GM12872 (cell line): ENCODE data around the gene REN.

Experiments used
- TF ChIP-seq, protein P1 (sequence below): IDR thresholded peaks from 3 replicates; pipeline ENCODE4 v1.5.1; 2011; ENCODE audit warnings: low read depth, mild to moderate bottlenecking, low read length, moderate library complexity; ENCODE audit not compliant: insufficient read depth

Gene REN

DNA sequence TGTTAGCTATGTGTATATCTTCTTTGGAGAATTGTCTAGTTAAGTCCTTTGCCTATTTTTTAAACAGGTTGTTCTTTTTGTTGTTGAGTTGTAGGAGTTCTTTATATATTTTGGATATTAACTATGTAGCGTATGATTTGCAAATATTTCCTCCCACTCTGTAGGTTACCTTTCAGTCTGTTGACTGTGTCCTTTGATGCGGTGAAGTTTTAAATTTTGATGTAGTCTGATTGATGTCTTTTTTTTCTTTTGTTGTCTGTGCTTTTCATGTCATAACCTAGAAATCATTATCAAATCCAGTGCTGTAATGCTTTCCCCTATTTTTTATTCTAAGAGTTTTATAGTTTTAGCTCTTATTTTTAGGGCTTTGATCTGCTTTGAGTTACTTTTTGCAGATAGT is 38.8 kb upstream of the REN start:
- TF ChIP-seq, protein P1, sequence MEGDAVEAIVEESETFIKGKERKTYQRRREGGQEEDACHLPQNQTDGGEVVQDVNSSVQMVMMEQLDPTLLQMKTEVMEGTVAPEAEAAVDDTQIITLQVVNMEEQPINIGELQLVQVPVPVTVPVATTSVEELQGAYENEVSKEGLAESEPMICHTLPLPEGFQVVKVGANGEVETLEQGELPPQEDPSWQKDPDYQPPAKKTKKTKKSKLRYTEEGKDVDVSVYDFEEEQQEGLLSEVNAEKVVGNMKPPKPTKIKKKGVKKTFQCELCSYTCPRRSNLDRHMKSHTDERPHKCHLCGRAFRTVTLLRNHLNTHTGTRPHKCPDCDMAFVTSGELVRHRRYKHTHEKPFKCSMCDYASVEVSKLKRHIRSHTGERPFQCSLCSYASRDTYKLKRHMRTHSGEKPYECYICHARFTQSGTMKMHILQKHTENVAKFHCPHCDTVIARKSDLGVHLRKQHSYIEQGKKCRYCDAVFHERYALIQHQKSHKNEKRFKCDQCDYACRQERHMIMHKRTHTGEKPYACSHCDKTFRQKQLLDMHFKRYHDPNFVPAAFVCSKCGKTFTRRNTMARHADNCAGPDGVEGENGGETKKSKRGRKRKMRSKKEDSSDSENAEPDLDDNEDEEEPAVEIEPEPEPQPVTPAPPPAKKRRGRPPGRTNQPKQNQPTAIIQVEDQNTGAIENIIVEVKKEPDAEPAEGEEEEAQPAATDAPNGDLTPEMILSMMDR = no peak

DNA sequence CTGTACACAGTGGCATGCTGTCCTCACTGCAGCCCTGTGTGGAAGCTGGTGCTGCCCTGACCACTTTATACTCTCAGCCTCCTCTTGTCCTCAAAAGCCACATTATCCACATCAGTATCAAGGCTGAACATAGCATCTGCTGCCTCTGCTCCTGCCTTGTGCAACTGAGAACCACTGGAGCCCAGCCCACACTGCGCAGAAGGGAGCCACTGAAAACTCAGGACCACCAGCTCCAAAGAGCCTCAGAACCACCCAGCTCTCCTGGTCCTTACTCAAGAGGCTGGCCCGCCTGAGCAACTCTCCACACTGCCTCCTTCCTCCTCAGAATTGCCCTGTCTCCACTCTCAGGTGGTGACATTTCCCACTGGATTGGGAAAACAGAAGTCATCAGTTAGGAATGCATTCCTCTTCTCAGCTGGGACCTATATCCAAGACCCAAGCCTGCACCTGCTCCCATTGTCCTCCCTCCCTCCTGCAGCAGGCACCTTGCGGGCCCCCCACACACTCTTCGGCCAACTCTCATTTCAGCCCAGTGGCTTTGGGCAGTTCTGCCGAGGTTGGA is 37.1 kb upstream of the REN start:
- TF ChIP-seq, protein P1 = no peak

DNA sequence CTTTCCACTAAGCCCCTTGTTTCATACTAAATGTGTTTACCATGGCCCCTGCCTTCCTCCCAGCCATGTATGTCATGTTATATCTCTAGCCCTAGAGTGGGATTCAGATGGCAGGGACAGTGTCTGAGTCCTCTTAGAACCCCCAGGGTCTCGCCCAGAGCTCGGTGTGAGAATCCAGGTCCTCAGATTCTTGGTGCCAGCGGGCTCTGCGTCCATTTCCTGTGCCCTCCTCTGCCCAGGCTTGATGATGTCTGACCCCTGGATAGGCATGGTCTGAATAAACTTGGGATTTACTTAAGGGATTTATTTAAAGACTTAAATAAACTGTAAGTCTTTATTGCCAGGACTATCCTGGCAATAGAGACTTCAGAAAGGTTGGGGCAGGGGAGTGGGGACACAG is 36.3 kb upstream of the REN start:
- TF ChIP-seq, protein P1 = no peak

DNA sequence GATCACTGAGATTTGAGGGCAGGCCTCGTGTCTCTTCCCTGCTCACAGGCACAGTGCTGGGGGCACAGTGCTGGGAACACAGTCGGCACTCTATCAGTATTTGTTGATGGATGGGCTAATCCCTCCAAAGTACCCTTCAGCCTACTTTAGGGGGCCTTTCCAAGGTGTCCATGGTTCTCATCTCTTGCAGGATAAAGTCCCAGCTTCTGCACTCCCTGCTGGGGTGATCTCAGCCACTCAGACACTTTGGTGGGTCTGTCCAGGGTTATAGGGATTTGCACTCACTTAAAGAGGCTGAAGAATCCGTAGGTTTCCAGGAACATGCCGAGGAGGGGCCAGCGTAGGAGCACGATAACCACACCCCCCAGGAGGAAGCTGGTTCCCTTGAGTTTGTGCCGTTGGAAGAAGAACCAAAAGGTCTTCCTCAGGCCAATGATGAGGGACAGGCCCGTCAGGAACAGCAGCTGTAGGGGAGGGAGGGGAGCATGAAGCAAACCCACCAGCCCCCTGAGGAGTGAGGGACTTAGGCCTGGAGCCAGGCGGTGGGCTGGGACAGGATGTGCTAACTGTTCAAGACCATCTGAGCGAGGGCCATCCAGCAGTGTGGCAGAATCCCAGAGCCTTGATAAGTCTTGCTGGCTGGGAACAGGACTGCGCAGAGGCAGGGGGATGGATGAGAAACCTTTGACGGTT is 35.4 kb upstream of the REN start:
- TF ChIP-seq, protein P1 = no peak

DNA sequence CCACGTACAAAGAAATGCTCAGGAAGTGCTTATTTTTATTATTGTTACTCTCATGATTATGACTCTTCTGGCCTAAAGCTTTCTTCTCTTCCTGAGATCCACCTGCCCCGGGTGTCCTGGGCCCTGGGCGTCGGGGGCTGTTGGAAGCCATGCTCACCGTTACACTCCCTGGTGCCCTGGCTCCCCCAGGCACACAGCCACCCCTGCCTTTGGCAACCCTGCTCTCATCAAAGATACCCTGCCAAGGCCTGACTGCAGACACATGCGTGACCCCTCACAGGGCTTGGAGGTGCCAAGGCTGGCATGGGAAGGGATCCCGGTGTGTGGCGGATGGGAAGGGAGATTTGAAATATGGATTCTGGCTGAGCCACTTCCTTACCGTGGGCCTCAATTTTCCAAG is 33.4 kb upstream of the REN start:
- TF ChIP-seq, protein P1 = no peak

DNA sequence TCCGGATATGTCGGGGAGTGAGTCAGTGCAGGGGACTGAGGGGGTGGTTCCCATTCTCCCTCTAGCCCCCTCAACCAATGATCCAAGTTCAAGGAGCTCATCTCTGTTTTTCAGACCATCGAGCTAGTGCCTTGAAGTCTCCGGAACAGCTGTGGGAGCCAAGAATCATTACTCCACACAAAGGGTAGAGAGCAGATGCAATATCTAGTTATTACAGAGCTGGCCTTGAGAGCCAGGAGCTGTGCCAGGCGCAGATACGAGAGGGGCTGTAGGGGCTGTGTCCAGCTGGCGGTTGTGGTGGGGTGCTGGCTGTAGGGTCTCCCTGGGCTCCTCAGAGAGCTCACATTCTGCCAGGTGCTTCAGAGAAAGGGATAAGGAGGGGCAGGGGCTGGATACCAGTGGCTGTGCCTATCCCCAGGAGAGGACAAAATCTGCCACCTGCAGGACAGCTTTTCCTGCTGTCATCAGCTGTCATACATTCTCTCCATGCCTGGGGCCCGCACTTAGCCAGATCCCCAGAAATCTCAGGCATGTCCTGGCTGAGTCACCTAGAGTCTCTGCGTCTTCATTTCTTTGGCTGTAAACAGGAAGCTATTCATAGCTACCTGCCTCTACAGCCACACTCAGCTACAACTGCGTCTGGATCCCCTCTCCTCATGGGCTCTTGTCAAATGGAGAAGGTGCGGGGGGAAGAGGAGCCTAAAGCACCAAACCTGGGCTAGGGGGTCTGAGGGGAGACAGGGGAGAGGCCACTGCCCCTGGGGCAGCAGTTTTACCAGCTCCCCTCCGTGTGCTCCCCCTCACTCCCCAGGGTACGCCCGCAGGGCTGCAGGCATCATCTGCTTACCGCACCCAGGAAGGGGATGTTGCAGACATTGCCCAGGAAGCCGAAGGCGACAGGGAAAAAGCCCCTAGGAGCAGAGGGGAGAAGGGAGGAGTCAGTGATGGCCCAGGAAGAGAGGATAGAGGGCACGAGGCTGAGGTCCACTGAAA is 32.5 kb upstream of the REN start:
- TF ChIP-seq, protein P1 = no peak

DNA sequence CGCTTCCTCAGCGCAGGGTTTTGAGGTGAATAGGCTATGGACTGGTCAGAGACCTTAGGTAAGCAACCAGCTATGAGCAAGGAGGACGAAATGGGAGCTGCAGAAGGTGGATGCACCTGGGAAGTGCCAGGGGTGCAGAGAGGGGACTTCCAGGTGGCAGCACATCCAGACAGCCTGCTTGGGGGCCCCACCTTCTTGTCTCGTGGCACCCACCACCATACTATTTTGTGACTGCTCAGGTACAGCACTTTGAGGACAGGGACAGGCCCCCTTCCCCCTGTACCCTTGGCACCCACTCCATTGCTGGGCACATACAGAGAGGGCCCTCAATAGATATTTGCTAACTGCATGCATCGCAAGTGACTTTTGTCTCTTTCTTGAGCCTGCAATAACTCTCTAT is 30.9 kb upstream of the REN start:
- TF ChIP-seq, protein P1 = no peak
